OCI-LY1 (cell line): ENCODE results near the gene PRDX1.

Experiments
- CTCF ChIP-seq: fragments of 200-600 bp; sonication (generic), shearing (Covaris generic); IDR thresholded peaks from 2 replicates; pipeline ENCODE4 v1.5.1; 2017; ENCODE audit warnings: mild to moderate bottlenecking, antibody characterized with exemption, low read length, moderate library complexity, mixed read lengths
- EZH2 ChIP-seq: fragments of 200-600 bp; sonication (generic), shearing (Covaris generic); IDR thresholded peaks from 2 replicates; pipeline ENCODE4 v1.8.0; 2017; ENCODE audit warnings: borderline replicate concordance, mixed run types, mild to moderate bottlenecking, antibody characterized with exemption, low read length, moderate library complexity, mixed read lengths

GRCh38 chr1:45518910-45519309 is 2.8 kb downstream of the PRDX1 start:
- TF ChIP-seq CTCF (no peak), EZH2 (no peak)
